KMS-11 (cell line): ENCODE results near the gene SSUH2.

Source experiments
- H2AFZ ChIP-seq: fragments of 200-600 bp; sonication (generic); 2 replicates; pipeline ENCODE4 v1.6.1; 2016; ENCODE audit warnings: antibody characterized with exemption, mixed run types, low read depth
- H3K27ac ChIP-seq: fragments of 200-600 bp; sonication (generic); 2 replicates; pipeline ENCODE4 v1.6.1; 2016; ENCODE audit warnings: mild to moderate bottlenecking, mixed run types
- H3K27me3 ChIP-seq: fragments of 200-600 bp; sonication (generic); 2 replicates; pipeline ENCODE4 v1.6.1; 2017; ENCODE audit warnings: mild to moderate bottlenecking, low read depth, mixed run types, moderate library complexity; ENCODE audit not compliant: insufficient read depth
- H3K36me3 ChIP-seq: fragments of 200-600 bp; sonication (generic); 2 replicates; pipeline ENCODE4 v1.6.1; 2017; ENCODE audit warnings: mild to moderate bottlenecking, mixed run types; ENCODE audit not compliant: insufficient read depth
- H3K4me1 ChIP-seq: fragments of 200-600 bp; sonication (generic); 2 replicates; pipeline ENCODE4 v1.6.1; 2016; ENCODE audit warnings: mild to moderate bottlenecking, low read depth, mixed run types; ENCODE audit not compliant: poor library complexity, severe bottlenecking
- H3K4me2 ChIP-seq: fragments of 200-600 bp; sonication (generic); 2 replicates; pipeline ENCODE4 v1.7.0; 2016; ENCODE audit warnings: mild to moderate bottlenecking, mixed run types
- H3K4me3 ChIP-seq: fragments of 200-600 bp; sonication (generic); IDR thresholded peaks from 2 replicates; pipeline ENCODE4 v1.6.1; 2017; ENCODE audit warnings: low read depth, low read length, mixed read lengths; ENCODE audit not compliant: insufficient read depth
- H3K79me2 ChIP-seq: fragments of 200-600 bp; sonication (generic); 2 replicates; pipeline ENCODE4 v1.6.1; 2016; ENCODE audit warnings: low read depth, mixed run types; ENCODE audit not compliant: insufficient read depth
- H3K9ac ChIP-seq: fragments of 200-600 bp; sonication (generic); 2 replicates; pipeline ENCODE4 v1.6.1; 2016; ENCODE audit warnings: mild to moderate bottlenecking, mixed run types
- H4K20me1 ChIP-seq: fragments of 200-600 bp; sonication (generic); 2 replicates; pipeline ENCODE4 v1.6.1; 2016; ENCODE audit warnings: mild to moderate bottlenecking, mixed run types; ENCODE audit not compliant: insufficient read depth
- TF ChIP-seq, protein P1 (sequence below): fragments of 200-600 bp; sonication (generic); conservative IDR thresholded peaks from 2 replicates; pipeline ENCODE4 v1.6.1; 2017; ENCODE audit warnings: low read depth, mild to moderate bottlenecking, antibody characterized with exemption, low read length, moderate library complexity, mixed read lengths

The SSUH2 gene

DNA sequence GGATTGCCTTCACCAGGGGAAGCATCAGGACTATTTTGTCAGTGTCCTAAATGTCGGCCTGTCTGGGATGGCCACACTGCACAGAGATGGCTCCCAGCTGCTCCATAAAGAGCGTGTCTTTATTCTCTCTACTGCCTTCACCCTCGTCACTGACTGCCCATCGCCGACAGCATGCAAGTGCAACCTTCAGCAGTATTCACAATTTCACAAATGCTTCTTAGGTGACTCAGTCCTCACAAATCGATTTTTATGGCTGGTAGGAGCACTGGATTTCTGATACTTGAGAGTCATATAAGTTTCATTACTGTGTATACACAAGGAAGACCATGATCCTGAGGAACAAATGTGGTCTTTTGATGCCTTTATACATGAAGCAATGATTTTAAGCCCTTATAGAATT lies 1.1 kb upstream of the SSUH2 start:
- H3K4me1 ChIP-seq = no peaks in the 10 kb centered on the region

DNA sequence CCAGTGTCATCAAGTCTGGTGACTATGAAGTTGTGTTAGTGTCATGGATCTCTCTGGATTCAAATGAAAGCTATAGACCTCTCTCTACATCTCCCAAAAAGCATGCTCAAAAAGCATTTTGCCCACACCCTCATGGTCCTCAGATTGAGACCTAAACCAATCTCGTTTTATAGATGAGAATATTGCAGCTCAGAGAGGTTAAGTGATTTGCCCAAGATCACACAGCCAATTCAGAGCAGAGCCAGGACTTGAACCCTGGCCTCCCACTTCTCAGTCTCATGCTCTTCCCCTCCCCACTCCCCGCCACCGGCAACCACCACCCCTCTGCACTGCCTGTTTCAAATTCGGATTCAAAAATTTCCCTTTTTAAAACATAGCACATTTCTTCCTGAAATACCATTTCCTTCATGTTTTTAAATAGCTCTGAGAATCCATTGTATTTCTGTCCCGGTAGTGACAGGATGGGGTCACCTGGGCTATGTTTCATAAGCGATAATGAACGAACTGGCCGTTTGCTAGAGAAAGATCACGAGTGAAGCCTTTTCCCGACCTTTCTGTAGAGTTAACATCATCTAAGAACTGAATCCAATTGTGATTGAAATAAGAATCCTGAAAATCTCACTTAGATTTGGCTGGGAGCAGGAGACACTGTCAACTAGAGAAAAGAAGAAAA lies 769 bp downstream of the SSUH2 start:
- H3K4me3 ChIP-seq = no peak overlapping the region
- H2AFZ ChIP-seq = no peak overlapping the region
- H4K20me1 ChIP-seq = no peaks in the 10 kb centered on the region
- no peaks in the 10 kb centered on the region for H3K36me3 ChIP-seq
- no peak overlapping the region for H3K27ac ChIP-seq
- no peaks in the 10 kb centered on the region for H3K4me1 ChIP-seq
- no peaks in the 10 kb centered on the region for H3K79me2 ChIP-seq
- H3K9ac ChIP-seq = no peak overlapping the region
- H3K27me3 ChIP-seq = no peaks in the 10 kb centered on the region
- no peak overlapping the region for H3K4me2 ChIP-seq
- TF ChIP-seq, protein P1, sequence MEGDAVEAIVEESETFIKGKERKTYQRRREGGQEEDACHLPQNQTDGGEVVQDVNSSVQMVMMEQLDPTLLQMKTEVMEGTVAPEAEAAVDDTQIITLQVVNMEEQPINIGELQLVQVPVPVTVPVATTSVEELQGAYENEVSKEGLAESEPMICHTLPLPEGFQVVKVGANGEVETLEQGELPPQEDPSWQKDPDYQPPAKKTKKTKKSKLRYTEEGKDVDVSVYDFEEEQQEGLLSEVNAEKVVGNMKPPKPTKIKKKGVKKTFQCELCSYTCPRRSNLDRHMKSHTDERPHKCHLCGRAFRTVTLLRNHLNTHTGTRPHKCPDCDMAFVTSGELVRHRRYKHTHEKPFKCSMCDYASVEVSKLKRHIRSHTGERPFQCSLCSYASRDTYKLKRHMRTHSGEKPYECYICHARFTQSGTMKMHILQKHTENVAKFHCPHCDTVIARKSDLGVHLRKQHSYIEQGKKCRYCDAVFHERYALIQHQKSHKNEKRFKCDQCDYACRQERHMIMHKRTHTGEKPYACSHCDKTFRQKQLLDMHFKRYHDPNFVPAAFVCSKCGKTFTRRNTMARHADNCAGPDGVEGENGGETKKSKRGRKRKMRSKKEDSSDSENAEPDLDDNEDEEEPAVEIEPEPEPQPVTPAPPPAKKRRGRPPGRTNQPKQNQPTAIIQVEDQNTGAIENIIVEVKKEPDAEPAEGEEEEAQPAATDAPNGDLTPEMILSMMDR = no peak

More for the DNA sequence above, 1.1 kb upstream of the SSUH2 start:
- H4K20me1 ChIP-seq = no peaks in the 10 kb centered on the region
- H3K79me2 ChIP-seq = no peaks in the 10 kb centered on the region
- H3K4me3 ChIP-seq = no peak overlapping the region
- no peak overlapping the region for H3K27ac ChIP-seq
- H2AFZ ChIP-seq = no peak overlapping the region
- TF ChIP-seq, protein P1 = no peak
- no peaks in the 10 kb centered on the region for H3K36me3 ChIP-seq
- H3K9ac ChIP-seq = no peak overlapping the region
- no peak overlapping the region for H3K4me2 ChIP-seq
- no peaks in the 10 kb centered on the region for H3K27me3 ChIP-seq

DNA sequence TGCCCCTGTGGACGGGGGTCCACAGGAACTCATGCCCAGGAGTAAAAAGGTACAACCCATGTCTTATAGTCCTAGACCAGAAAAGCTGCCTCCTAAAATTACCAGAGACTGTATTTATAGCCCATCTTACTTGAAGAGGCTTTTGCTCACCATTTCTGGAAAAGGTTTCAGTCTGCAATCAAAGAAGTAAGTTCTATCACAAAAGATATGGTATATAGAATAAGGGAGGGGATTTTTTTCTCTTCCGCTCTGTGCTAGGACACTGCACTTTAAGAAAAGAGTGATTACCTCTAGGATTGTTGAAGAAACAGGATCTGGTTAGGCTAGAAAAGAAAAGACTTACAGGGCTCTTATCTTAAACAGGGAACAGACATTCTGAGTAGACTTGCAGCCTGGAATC lies 2.6 kb downstream of the SSUH2 start:
- Histone ChIP-seq H4K20me1 (no peaks in the 10 kb centered on the region), H2AFZ (no peak overlapping the region), H3K9ac (no peak overlapping the region), H3K36me3 (no peaks in the 10 kb centered on the region), H3K4me2 (no peak overlapping the region), H3K4me3 (no peak overlapping the region), H3K27me3 (no peaks in the 10 kb centered on the region), H3K27ac (no peak overlapping the region), H3K79me2 (no peaks in the 10 kb centered on the region), H3K4me1 (no peaks in the 10 kb centered on the region)
- TF ChIP-seq, protein P1 = no peak

DNA sequence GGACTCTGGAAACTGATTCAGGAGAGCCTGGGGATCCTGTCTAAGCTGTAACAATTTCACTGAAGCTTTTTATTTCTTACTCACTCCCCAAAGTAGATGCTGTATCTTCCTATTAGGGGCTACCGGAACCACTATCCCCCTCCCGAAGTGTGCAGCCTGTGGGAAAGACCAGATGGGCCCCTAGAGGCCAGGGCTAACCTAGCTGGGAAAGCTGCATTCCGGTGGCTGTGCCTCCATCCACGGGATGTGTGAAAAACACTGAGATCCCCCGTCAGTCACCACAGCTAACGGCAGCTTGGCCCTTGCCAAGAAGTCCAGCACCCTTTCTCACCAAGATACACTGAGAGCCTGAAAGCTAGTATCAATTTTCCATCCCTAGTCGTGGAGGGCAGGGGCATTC lies 3.1 kb downstream of the SSUH2 start:
- Histone ChIP-seq H3K27ac (no peak overlapping the region), H4K20me1 (no peaks in the 10 kb centered on the region), H3K9ac (no peak overlapping the region), H3K36me3 (no peaks in the 10 kb centered on the region), H3K4me2 (no peak overlapping the region), H3K27me3 (no peaks in the 10 kb centered on the region), H3K4me1 (no peaks in the 10 kb centered on the region), H3K79me2 (no peaks in the 10 kb centered on the region), H3K4me3 (no peak overlapping the region), H2AFZ (no peak overlapping the region)
- TF ChIP-seq, protein P1 = no peak
